HCT116 (cell line): ENCODE results near the gene IKZF3. TPM values are rescaled to one million over a fixed set of nuclear protein-coding genes. Genes with fewer than 3 reads are reported as not detected.

ENCODE experiments used
- ATAC-seq: fragments of 200-7000 bp; cut with Tn5 transposase; 2 replicates; pipeline ENCODE4 v1.9.1; 2020; ENCODE audit warnings: mild to moderate bottlenecking, moderate library complexity
- BruUV-seq: library from RNA; stranded (reverse); fragments of 400-500 nt; replicated peaks from 2 replicates; lab custom pipeline; 2021; lab: Mats Ljungman, UMichigan
- CTCF ChIA-PET: fragments of 300-600 bp; sonication (Branson Sonifier 250); formaldehyde crosslinking; loops from one replicate; lab custom pipeline; 2021; ENCODE audit warnings: antibody characterized with exemption; lab: Charles Lee
- POLR2A ChIA-PET: fragments of 300-600, 350-600 bp; sonication (Branson Sonifier 250); formaldehyde crosslinking; loops from one replicate; lab custom pipeline; 2021; ENCODE audit warnings: antibody characterized with exemption; lab: Charles Lee
- RAD21 ChIA-PET, 2 experiments: fragments of 300-600 bp; sonication (Branson Sonifier 250); formaldehyde crosslinking; loops; one replicate each; lab custom pipeline; 2023; ENCODE audit warnings: low total read pairs in 2 of 2; ENCODE audit not compliant: uncharacterized antibody in 2 of 2, unreplicated experiment in 2 of 2, low non-redundant PET in 1 of 2; lab: Charles Lee
- DNase-seq: peaks from one replicate; pipeline ENCODE4 v3.0.0-alpha.2; 2010; ENCODE audit warnings: low read depth, low spot score
- H2AFZ ChIP-seq: fragments of 200-600 bp; shearing (Covaris generic), sonication (generic); 2 replicates; pipeline ENCODE4 v1.6.1; 2017; ENCODE audit warnings: low read depth, mixed run types, mixed read lengths, antibody characterized with exemption, low read length; ENCODE audit not compliant: poor library complexity, severe bottlenecking
- H3K27ac ChIP-seq: 2 replicates; pipeline ENCODE4 v1.5.1; 2012; ENCODE audit warnings: low read depth, low read length
- H3K27me3 ChIP-seq: fragments of 200-600 bp; sonication (generic); 2 replicates; pipeline ENCODE4 v1.6.1; 2016; ENCODE audit warnings: mixed run types, low read length, mixed read lengths; ENCODE audit not compliant: insufficient read depth
- H3K36me3 ChIP-seq, 2 experiments: fragments of 200-500 bp in 1 of 2; fragments of 200-600 bp in 1 of 2; sonication (Bioruptor generic) in 1 of 2; sonication (generic) in 1 of 2; 2 replicates each; pipeline versions ENCODE4 v1.5.1 to v1.6.1; 2014 to 2016; ENCODE audit warnings: low read length in 2 of 2, inconsistent platforms in 1 of 2, mixed read lengths in 1 of 2, mixed run types in 1 of 2; ENCODE audit not compliant: insufficient read depth in 2 of 2, control insufficient read depth in 1 of 2
- H3K4me1 ChIP-seq, 2 experiments: fragments of 200-600 bp in 1 of 2; sonication (generic) in 1 of 2; 2 replicates each; pipeline versions ENCODE4 v1.5.1 to v1.6.1; 2012 to 2017; ENCODE audit warnings: low read length in 2 of 2, inconsistent platforms in 1 of 2, mild to moderate bottlenecking in 1 of 2, mixed read lengths in 1 of 2, mixed run types in 1 of 2, moderate library complexity in 1 of 2; ENCODE audit not compliant: insufficient read depth in 2 of 2, control insufficient read depth in 1 of 2
- H3K4me2 ChIP-seq: fragments of 200-600 bp; sonication (generic); 2 replicates; pipeline ENCODE4 v1.6.1; 2017; ENCODE audit warnings: mixed run types, low read length, mixed read lengths
- H3K4me3 ChIP-seq, 2 experiments: fragments of 200-600 bp in 1 of 2; sonication (generic) in 1 of 2; replicated peaks in 1 of 2; 2 replicates each; pipeline ENCODE4 v1.5.1; 2011 to 2016; ENCODE audit warnings: low read length in 2 of 2, control low read depth in 1 of 2, low read depth in 1 of 2, mild to moderate bottlenecking in 1 of 2, mixed read lengths in 1 of 2, mixed run types in 1 of 2
- H3K79me2 ChIP-seq: fragments of 200-600 bp; sonication (generic); 2 replicates; pipeline ENCODE4 v1.6.1; 2017; ENCODE audit warnings: mild to moderate bottlenecking, mixed run types, low read length, moderate library complexity, mixed read lengths; ENCODE audit not compliant: insufficient read depth
- H3K9ac ChIP-seq: fragments of 200-600 bp; sonication (generic); 2 replicates; pipeline ENCODE4 v1.6.1; 2016; ENCODE audit warnings: low read length, mixed read lengths
- H3K9me2 ChIP-seq: fragments of 200-600 bp; sonication (generic), shearing (Covaris generic); 2 replicates; pipeline ENCODE4 v1.6.1; 2017; ENCODE audit warnings: mixed run types, mild to moderate bottlenecking, moderate library complexity; ENCODE audit not compliant: insufficient read depth
- H3K9me3 ChIP-seq, 2 experiments: fragments of 200-500 bp in 1 of 2; fragments of 200-600 bp in 1 of 2; sonication (Bioruptor generic) in 1 of 2; sonication (generic) in 1 of 2; 2 replicates each; pipeline ENCODE4 v1.6.1; 2014 to 2017; ENCODE audit warnings: low read length in 2 of 2, mixed read lengths in 2 of 2, inconsistent platforms in 1 of 2, low read depth in 1 of 2, mild to moderate bottlenecking in 1 of 2, mixed run types in 1 of 2, moderate library complexity in 1 of 2; ENCODE audit not compliant: control insufficient read depth in 1 of 2, insufficient read depth in 1 of 2
- H4K20me1 ChIP-seq: fragments of 200-600 bp; sonication (generic), shearing (Covaris generic); 2 replicates; pipeline ENCODE4 v1.6.1; 2017; ENCODE audit warnings: mixed run types, mild to moderate bottlenecking, moderate library complexity; ENCODE audit not compliant: insufficient read depth
- CBX3 ChIP-seq: IDR thresholded peaks from 2 replicates; pipeline ENCODE4 v1.6.1; 2012; ENCODE audit warnings: low read depth
- CEBPB ChIP-seq: IDR thresholded peaks from 2 replicates; pipeline ENCODE4 v1.6.1; 2012; ENCODE audit warnings: low read depth
- CTCF ChIP-seq, 3 experiments: fragments of 200-600 bp in 1 of 3; sonication (generic) in 1 of 3; IDR thresholded peaks in 2 of 3; conservative IDR thresholded peaks in 1 of 3; 2 replicates each; pipeline ENCODE4 v1.5.1; 2012 to 2017; ENCODE audit warnings: low read depth in 2 of 3, low read length in 2 of 3, antibody characterized with exemption in 1 of 3, borderline replicate concordance in 1 of 3, control low read depth in 1 of 3, mild to moderate bottlenecking in 1 of 3, mixed read lengths in 1 of 3, mixed run types in 1 of 3, moderate library complexity in 1 of 3; ENCODE audit not compliant: insufficient read depth in 1 of 3
- EZH2phosphoT487 ChIP-seq: fragments of 200-600 bp; IDR thresholded peaks from 2 replicates; pipeline ENCODE4 v1.6.1; 2018; ENCODE audit warnings: antibody characterized with exemption, borderline replicate concordance
- MAX ChIP-seq: IDR thresholded peaks from 2 replicates; pipeline ENCODE4 v1.6.1; 2012
- POLR2A ChIP-seq: IDR thresholded peaks from 2 replicates; pipeline ENCODE4 v1.7.0; 2011; ENCODE audit warnings: borderline replicate concordance; ENCODE audit not compliant: insufficient read depth, insufficient read length; ENCODE audit errors: extremely low read depth
- RAD21 ChIP-seq: IDR thresholded peaks from 2 replicates; pipeline ENCODE4 v1.6.1; 2012; ENCODE audit warnings: low read depth, mild to moderate bottlenecking
- SRF ChIP-seq: IDR thresholded peaks from 2 replicates; pipeline ENCODE4 v1.6.1; 2012; ENCODE audit warnings: low read depth
- TCF7L2 ChIP-seq: IDR thresholded peaks from 2 replicates; pipeline ENCODE4 v1.7.0; 2011; ENCODE audit warnings: borderline replicate concordance, inconsistent platforms; ENCODE audit not compliant: insufficient read depth, insufficient read length; ENCODE audit errors: extremely low read depth
- ZBTB33 ChIP-seq: IDR thresholded peaks from 2 replicates; pipeline ENCODE4 v1.6.1; 2011; ENCODE audit warnings: mild to moderate bottlenecking, low read length, moderate library complexity; ENCODE audit not compliant: insufficient replicate concordance; ENCODE audit errors: extremely low read depth
- intact Hi-C: fragments of 100-400 bp; cut with micrococcal nuclease; formaldehyde crosslinking; loops from 2 replicates; pipeline ENCODE4 v1.10.0; 2022
- total RNA-seq: library from RNA; stranded (reverse); gene quantifications from one replicate; pipeline ENCODE4 v1.2.1, GENCODE V29; 2021; ENCODE audit not compliant: unreplicated experiment

Gene IKZF3
- total RNA-seq, 1 experiment from 2014 or later: 0.30 TPM

GRCh38 chr17:39872751-39873150, 8.6 kb upstream of the IKZF3 start:
- Histone ChIP-seq H3K4me1 (no peaks in the 10 kb centered on the region), H3K27me3 (0 out of 2 replicates have a peak, but pooled peaks cover 4% of the 10 kb centered on the region), H3K79me2 (no peaks in the 10 kb centered on the region), H3K9me2 (no peaks in the 10 kb centered on the region), H3K4me2 (peak overlapping the region; percentile 28), H2AFZ (peak overlapping the region; percentile 14), H3K4me3 (no peak overlapping the region), H3K27ac (no peak overlapping the region), H3K9me3 (no peaks in the 10 kb centered on the region)
- ChIA-PET CTCF (interaction anchor here (0.9 to 2.6 kb wide), 6 partner anchors 86 to 296 kb away, joined by 3 to 15 read pairs (median 4); partner anchors contain the start of gene PSMD3), POLR2A (interaction anchor here (1.1 kb wide), 1 partner anchor 228 kb away, joined by 3 read pairs; the partner anchor contains the start of gene NR1D1), RAD21 (no interaction called here)
- intact Hi-C loops: loop anchor here (5.0 kb wide), 1 partner anchor 110 kb away; the partner anchor contains the start of gene PSMD3
- no peak for DNase-seq
- TF ChIP-seq RAD21 (peak; percentile 68), POLR2A (no peak), MAX (peak; percentile 30; the same call in 1 of the 2 replicates), CTCF (IDR thresholded peaks at IDR 0.05 in 2 of 3, conservative IDR thresholded peaks at IDR 0.05 in 1 of 3; ENCODE audit: borderline replicate concordance in 1 of 3, insufficient read depth in 1 of 3, low read depth in 2 of 3, low read length in 2 of 3) (peak; percentile 13 to 55 (median 40); a peak in 3 of 6 replicates)
- TF ChIP-seq, all 23 proteins: peak for 3
- no peak for ATAC-seq
- Histone ChIP-seq H3K9ac (no peak overlapping the region), H4K20me1 (no peaks in the 10 kb centered on the region), H3K36me3 (no peaks in the 10 kb centered on the region)
- BruUV-seq: no TSS peak

GRCh38 chr17:39871801-39872200, 7.7 kb upstream of the IKZF3 start:
- intact Hi-C loops: loop anchor here (5.0 kb wide), 1 partner anchor 110 kb away; the partner anchor contains the start of gene PSMD3
- DNase-seq (no peak), ATAC-seq (no peak)
- POLR2A ChIA-PET: no interaction called here
- H3K4me3 ChIP-seq: no peak overlapping the region
- H3K9me3 ChIP-seq: no peaks in the 10 kb centered on the region
- no peak overlapping the region for H3K9ac ChIP-seq
- no peak overlapping the region for H3K4me2 ChIP-seq
- BruUV-seq: no TSS peak
- no peaks in the 10 kb centered on the region for H4K20me1 ChIP-seq
- CTCF ChIA-PET: interaction anchor here (1.4 to 2.6 kb wide), 4 partner anchors 87 to 297 kb away, joined by 4 to 15 read pairs (median 6); partner anchors contain the start of gene PSMD3
- H3K27me3 ChIP-seq: no peaks in the 10 kb centered on the region
- H3K4me1 ChIP-seq: no peaks in the 10 kb centered on the region
- RAD21 ChIA-PET: no interaction called here
- no peaks in the 10 kb centered on the region for H3K9me2 ChIP-seq
- H3K27ac ChIP-seq: no peak overlapping the region
- peak overlapping the region; percentile 11 for H2AFZ ChIP-seq
- no peaks in the 10 kb centered on the region for H3K36me3 ChIP-seq
- no peaks in the 10 kb centered on the region for H3K79me2 ChIP-seq
- TF ChIP-seq CBX3 (no peak), EZH2phosphoT487 (no peak), SRF (no peak), CEBPB (no peak), ZBTB33 (no peak), TCF7L2 (no peak)
